Hindlimb muscle (tissue), 1 donor: ENCODE data around the gene LZTFL1. TPM values are rescaled to one million over a fixed set of nuclear protein-coding genes. Genes with fewer than 3 reads are reported as not detected.

ENCODE experiments used
- DNase-seq: peaks from one replicate; pipeline ENCODE4 v3.0.0-alpha.2; 2013
- polyA plus RNA-seq: library from polyadenylated mRNA; unstranded; fragments of 120-200 nt; gene quantifications from one replicate; pipeline ENCODE4 v1.2.1, GENCODE V29; 2013; ENCODE audit not compliant: insufficient read length

Gene LZTFL1
- polyA plus RNA-seq, 1 donor: 13.2 TPM

DNA sequence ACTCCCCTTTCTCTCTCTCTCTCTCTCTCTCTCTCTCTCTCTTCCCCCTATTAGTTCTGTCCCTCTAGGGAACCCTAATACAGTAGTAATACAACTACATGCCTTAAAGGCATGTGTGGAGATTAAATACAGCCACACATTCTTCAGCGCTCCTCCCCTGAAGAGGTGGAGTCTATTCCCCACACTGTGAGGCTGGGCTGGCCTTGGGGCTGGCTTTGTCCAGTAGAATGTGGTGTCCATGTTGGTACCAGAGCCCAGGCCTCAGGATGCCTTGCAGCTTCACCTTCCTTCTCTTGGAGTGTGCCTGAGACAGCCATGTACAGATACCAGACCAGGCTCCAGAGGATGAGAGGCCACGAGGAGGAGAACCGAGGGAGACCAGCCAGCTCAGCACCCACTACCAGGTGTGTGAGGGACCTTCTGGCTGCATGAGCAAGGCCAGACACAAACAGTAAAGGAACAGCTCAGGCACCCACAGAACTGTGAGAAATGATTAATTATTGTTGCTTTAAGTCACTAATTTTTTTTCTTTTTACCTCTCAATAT is 56.2 kb downstream of the LZTFL1 start:
- DNase-seq: no peak

DNA sequence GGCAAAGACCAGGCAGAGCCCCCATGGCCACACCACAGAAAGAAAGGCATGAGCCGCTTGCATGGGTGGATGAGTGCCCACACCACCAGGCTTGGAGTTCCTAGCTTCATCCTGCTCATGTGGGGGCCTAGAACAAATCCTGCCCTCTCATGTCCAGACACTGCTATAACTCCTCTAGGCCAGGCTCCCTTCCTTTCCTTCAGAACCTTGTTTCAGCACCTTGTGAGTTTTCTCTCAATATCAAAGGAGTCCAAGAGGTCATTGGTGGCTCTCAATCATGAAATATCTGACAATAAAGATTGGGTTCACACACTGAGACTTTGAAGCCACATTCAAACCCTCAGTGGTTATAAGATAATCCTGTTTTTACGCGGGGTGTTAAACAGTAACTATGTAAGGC is 58.3 kb downstream of the LZTFL1 start:
- no peak for DNase-seq

DNA sequence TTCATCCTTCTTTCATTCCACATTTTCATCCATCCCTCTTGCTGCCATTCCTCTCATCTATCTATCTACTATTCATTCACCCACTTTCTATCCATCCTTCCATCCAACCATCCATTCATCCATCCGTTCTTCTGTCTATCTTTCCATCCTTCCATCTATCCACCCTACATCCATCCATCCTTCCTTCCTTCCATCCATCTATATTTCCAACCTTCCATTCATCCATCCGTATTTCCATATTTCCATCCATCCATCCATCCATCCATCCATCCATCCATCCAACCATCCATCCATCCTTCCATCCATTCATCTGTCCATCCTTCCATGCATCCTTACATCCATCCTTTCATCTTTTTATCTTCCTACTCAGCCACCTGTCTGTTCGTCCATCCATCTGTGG is 59.5 kb downstream of the LZTFL1 start:
- DNase-seq: no peak

DNA sequence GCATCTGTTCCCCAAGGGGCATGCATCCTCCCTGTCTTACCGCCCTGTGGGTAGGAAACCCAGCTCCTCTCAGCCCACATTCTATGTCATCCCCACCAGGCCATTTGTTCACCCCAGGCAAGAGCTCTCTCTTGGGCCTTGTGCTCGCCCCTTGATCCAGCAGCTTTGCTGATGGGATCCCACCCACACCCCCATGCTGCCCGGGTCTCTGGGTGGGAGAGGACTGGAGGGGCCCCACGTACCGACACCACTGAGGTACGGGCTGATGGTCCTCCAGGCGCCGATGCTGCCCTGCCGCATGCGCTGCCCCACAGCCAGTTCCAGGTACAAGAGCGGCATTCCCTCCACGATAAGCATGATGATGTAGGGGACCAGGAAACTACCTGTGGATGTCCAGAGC is 60.1 kb downstream of the LZTFL1 start:
- DNase-seq: no peak

DNA sequence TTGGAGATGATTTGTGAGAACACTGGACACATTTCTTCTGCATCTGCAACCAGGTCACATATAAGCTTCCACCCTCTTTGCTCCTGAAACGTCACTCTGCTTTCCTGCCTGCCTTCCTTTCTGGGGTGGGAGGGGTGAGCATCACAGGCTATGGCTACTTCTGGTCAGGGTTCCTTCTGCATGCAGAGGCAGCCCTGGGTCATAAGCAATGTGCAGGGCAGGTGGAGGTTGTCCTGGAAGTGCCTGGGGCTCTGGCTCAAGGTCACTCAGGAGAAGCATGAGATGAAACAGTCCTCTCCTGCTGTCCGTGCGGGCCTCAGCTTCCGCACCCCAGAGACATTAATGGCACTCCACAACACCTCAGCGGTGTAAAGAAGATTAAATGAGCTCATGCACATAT is 60.6 kb downstream of the LZTFL1 start:
- DNase-seq: no peak

DNA sequence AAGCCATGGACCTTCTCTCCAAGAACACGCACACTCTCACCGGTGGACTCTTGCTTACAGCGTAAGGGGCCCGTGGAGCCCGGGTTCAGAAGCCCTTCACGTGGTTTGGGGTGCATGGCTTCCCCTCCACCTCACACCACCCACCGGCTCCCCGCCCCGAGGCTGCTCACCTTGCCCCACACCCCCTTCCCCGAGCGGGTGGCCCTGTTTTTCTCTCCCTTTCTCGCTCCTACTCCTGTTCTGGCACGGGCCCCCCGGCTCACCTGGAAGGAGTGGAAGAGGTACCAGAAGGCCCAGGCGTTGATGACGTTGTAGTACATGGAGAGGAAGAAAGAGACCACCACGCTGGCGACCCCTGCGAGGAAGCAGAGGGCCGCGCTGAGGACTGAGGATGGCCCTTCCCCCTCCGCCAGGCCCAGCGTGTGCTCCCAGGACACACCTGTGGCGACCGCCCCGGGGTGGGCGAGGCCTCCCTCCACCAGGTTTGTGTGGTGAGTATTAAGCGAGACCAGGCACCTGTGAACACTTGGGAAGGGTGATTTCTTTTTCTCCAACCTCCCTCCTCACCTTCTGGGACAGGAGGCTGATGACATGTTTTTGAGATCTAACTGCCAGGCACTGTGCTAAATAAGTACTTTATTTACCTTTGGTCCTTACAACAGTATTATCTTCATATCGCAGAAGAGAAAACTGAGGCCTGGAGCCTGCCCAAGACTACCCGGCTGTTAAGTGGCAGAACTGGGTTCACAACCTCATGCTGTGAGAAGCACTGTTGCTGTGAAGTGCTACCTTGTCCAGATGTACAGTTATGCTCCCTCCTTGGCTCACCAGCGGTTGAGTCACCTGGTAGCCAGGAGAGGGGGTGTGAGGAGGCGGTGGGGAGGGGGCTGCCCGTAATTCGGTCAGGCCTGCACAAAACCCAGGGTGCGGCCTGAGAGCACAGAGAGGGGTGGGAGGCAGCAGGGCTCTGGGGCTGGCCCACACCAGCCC is 61.9 kb downstream of the LZTFL1 start:
- DNase-seq: no peak

DNA sequence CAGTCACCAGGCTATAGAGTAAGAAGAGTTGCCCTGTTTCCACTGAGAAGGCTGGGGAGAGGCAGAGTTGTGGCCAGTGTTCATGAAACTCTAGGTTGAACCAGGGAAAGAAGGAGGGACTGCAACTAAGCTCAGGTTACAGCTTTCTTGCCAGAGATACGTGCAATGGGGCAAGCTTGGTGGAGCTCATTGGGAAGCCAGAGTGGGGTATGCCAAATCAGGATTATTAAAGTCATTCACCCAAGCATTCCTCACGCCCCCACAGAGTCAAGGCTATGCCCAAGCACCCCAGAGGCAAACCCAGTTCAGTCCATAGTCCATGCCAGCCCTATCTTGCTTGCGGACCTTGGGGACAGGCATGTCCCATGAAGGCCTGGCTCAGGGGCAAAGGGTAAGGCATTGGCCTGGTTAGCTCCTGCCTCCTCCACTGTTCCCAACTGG is 63.1 kb downstream of the LZTFL1 start:
- no peak for DNase-seq

DNA sequence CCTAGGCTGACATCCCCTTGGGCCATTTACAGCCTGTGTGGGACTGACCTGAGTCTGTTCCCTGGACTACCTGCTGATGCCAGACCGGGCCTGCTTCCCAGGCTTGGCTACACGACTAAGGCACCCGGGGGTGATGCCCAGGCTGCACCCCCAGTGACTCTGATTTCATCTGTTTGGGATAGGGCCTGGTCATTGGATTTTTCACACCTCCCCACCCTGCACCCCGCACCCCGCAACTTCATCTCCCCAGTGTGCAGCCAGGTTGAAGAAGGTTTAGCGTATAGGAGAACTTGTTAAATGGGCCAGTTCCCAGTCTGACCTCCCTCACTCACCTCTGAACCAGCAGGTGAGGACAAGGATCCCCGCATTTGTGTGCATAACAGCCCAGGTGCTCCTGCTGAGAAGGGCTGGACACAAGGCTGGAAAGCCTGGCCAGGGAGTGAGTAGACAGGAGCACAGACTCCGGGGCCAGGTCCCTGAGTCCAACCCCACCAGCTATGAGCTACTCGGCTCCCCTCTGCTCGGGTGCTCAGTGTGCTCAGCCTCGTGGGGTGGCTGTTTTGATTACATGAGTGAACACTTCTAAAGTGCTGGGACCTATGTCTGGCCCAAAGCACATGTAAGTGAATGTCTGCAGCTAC is 64.1 kb downstream of the LZTFL1 start:
- DNase-seq: no peak

DNA sequence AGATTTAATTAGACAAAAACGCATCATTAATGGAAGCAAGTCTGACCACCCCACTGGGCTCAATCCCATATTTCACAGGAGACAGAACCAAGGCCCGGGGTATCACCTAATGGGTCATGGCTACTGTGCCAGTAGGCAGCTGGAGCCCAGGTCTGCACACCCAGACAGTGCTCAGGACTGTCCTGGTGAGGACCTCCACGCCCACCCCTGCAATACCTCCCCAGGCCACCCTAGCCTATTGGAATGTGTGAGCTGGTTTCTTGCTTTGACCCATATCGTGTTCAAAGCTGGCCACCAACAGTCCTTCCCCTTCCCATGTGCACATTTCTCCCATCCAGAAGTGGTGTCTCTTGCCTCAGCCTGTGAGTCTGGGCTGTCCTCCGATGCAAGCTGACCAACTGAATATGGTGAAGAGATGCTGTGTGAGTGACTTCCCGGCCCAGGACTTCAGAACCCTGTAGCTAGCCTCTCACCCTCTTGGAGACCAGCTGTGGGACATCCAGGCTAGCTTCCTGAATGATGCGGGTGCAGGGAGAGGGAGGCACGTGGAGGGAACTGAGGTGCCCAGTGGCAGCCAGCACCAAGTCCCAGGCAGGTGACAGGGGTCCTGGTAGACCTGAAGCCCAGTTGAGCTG is 64.7 kb downstream of the LZTFL1 start:
- no peak for DNase-seq

DNA sequence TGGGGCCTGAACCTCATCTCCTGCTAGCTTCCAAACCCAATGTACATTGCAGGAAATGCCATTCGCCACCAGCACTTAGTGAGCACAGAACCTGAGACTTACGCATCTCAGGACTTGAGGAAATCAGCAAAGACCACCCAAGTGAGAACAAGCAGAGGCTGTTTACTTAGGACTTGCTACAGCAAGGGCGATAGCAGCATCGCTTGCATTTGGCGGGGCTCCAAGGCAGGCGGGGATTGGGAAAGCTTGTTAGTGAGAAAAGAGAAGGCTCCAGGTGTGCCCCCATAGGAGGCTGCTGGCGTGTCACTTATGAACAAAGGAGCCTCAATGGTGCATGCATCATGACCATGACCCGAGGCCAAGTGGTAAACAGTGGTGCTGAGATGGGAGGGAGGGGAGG is 65.3 kb downstream of the LZTFL1 start:
- no peak for DNase-seq

DNA sequence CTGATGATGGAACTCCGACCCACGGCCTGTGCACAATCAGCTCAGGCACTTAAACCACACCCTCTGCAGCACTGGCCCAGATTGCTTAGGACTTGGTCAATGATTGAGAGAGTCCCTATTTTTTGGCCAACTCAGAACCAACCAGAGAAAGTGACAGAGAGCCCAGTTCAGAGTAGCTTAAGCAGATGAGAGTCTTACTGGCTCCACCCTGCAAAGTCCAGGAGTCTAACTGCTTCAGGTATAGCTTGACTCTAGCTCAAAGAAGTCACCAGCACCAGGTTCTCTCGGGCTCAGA is 65.7 kb downstream of the LZTFL1 start:
- no peak for DNase-seq

DNA sequence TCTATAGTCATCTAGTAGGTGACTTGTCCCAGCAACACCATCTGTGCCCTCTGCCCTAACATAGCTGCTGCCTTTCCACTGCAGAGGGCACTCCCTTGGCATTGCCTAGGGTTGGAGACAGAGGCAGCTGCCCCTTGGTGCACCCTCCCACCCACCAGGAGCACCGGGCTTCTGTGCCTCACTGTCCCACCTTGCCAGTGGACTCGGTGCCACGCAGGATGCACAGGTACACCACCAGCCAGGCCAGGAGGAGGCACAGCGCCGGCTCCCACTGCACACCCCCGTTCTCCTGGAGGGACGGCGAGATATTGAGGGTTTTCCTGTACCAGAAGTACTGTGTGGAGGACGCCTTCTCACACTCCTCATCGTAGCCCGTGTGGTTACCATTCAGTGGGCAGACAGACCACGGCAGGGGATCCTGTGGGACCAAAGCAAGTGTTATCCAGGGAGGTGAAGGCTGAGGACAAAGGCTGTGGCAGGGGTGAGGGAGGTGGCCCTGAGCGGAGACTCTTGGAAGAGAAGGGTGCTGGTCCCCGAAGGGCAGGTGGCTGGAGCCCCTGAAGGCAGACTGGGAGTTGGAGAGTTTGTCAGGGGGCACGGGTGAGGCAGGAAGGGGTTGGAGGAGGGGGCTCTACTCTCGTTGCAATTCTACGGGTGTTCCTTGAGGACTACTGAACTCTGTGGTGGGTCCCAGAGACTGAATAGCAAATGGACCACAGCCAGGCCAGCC is 66.2 kb downstream of the LZTFL1 start:
- no peak for DNase-seq

DNA sequence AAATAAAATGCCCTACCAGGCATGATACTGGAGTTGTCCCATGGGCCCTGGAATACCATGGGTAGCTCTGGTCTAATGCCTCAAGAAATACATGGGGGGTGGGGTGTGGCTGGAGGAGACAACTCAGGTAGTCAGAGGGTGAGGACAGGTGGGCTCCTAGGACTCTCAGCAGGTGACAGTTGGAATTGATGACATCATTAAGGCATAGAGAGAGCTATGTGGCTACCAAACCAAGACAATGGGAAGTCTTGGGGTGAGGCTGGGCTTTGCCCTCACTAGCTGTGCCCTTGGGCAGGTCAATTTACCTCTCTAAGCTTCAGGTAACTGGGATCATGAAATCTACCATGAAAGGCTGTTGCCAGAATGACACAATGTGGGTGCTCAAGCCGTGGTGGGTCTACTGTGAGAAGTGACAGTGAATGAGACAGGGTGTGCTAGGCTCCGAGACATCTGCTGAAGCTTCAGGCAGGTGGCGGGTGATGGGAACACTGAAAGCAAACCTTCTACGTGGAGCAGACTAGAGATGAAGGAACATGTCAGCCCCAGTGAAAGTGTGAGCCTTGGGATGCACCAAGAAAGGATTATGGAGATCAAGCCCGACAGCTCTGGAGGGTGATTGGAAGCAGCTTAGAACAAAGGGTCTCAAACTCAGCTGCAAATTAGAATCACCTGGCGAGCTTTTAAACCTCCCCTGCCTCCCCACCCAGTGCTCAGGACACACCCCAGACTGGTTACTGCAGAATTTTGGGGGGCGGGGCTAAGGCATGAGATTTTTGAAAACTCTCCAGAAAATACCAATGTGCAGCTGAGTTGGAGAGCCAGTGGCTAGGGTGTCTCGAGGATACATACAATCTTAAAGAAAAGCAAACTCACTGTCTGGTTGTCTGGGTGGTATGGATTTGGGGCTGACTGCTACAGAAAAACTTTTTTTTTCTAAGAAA is 67.1 kb downstream of the LZTFL1 start:
- no peak for DNase-seq

DNA sequence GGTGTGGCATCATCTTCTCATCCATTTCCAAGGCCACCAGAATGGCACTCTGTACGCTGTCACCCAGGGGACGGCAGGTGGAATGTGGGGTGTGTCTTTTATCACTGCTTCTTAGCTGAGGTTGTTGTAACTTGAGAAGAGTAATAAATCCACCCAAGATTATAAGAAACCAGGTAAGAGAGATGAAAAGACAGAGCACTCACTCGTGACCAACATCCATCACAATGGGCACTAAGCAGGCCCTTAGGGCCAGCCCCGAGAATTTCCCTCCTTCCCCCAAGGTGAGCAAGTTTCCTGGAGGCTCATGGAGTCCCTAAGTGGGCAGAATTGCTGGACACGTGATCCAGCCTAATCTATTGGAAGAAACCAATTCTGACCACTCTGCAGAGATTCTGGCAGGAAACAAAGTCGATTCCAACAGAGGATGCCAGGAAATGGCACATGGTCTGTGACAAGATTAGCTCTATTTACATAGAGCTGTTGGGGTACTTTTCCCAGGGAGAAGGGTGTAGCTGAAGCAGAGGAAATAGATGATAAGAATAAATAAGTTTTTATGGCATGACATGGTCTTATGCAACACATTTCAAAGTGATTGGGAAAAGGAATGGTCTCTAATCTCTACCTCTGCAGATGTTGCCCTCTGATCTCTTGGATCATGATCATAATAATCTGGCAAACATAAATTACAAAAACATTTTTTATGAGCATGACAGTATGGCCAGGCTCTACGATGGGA is 68.0 kb downstream of the LZTFL1 start:
- no peak for DNase-seq

Other genes starting within 250 kb of the LZTFL1 start
- gene LIMD1, start 247.4 kb downstream of the LZTFL1 start, polyA plus RNA-seq: 25.8 TPM
- gene SACM1L, start 152.7 kb downstream of the LZTFL1 start, polyA plus RNA-seq: 28.0 TPM
- 0.15 TPM for gene SLC6A20, start 45.6 kb downstream of the LZTFL1 start, polyA plus RNA-seq
- not detected for gene CCR9, start 44.4 kb upstream of the LZTFL1 start, polyA plus RNA-seq
- gene CXCR6, start 101.3 kb upstream of the LZTFL1 start, polyA plus RNA-seq: 0.45 TPM
- 39.9 TPM for gene FYCO1, start 153.7 kb upstream of the LZTFL1 start, polyA plus RNA-seq
- gene XCR1, start 185.4 kb upstream of the LZTFL1 start, polyA plus RNA-seq: 0.35 TPM